Vagina (tissue), 2 donors: Measurements from ENCODE around the gene AP2B1. TPM values are rescaled to one million over a fixed set of nuclear protein-coding genes. Genes with fewer than 3 reads are reported as not detected.

Source experiments
- DNase-seq, 2 donors: peaks; one replicate each; pipeline ENCODE4 v3.0.0-alpha.2; 2017; ENCODE audit errors: extremely low spot score in 2 of 2
- H3K27ac ChIP-seq: fragments of 200-600 bp; sonication (generic); one replicate; pipeline ENCODE4 v1.5.1; 2019
- H3K27me3 ChIP-seq: fragments of 200-600 bp; sonication (generic); one replicate; pipeline ENCODE4 v1.5.1; 2019
- H3K36me3 ChIP-seq, 2 donors: fragments of 200-600 bp; sonication (generic); one replicate each; pipeline ENCODE4 v1.5.1; 2017 to 2019
- H3K4me1 ChIP-seq: fragments of 200-600 bp; sonication (generic); one replicate; pipeline ENCODE4 v1.5.1; 2019
- H3K4me3 ChIP-seq, 2 donors: fragments of 200-600 bp; sonication (generic); 1 replicate in 1 of 2; 2 replicates in 1 of 2; pipeline ENCODE4 v1.5.1; 2016 to 2019
- H3K9me3 ChIP-seq: fragments of 200-600 bp; sonication (generic); one replicate; pipeline ENCODE4 v1.5.1; 2019
- POLR2A ChIP-seq, 2 donors: fragments of 450-650 bp; IDR thresholded peaks; one replicate each; pipeline ENCODE4 v1.6.1; 2017; ENCODE audit warnings: antibody characterized with exemption in 2 of 2, mild to moderate bottlenecking in 2 of 2, moderate library complexity in 2 of 2
- POLR2AphosphoS5 ChIP-seq, 2 donors: sonication (generic); formaldehyde crosslinking; IDR thresholded peaks; one replicate each; pipeline ENCODE4 v1.9.0; 2017; ENCODE audit warnings: antibody characterized with exemption in 2 of 2, mild to moderate bottlenecking in 2 of 2, low read depth in 1 of 2; ENCODE audit not compliant: insufficient read depth in 1 of 2
- intact Hi-C: fragments of 100-400 bp; cut with DNase I; formaldehyde crosslinking; loops from one replicate; pipeline ENCODE4 v1.15.1; 2023
- total RNA-seq: library from RNA; depleted of rRNA; stranded (reverse); fragments of >200 nt; gene quantifications from one replicate; pipeline ENCODE4 v1.2.3, GENCODE V29; 2016
- TF ChIP-seq, protein P1 (sequence below), 3 experiments: fragments of 450-650 bp in 2 of 3; fragments of 200-600 bp in 1 of 3; sonication (generic) in 1 of 3; IDR thresholded peaks; one replicate each; pipeline ENCODE4 v1.5.1; 2017 to 2019; ENCODE audit warnings: antibody characterized with exemption in 3 of 3, mild to moderate bottlenecking in 2 of 3, moderate library complexity in 2 of 3

The AP2B1 gene
- total RNA-seq, 1 donor from 2014 or later, result 62.1 TPM

DNA sequence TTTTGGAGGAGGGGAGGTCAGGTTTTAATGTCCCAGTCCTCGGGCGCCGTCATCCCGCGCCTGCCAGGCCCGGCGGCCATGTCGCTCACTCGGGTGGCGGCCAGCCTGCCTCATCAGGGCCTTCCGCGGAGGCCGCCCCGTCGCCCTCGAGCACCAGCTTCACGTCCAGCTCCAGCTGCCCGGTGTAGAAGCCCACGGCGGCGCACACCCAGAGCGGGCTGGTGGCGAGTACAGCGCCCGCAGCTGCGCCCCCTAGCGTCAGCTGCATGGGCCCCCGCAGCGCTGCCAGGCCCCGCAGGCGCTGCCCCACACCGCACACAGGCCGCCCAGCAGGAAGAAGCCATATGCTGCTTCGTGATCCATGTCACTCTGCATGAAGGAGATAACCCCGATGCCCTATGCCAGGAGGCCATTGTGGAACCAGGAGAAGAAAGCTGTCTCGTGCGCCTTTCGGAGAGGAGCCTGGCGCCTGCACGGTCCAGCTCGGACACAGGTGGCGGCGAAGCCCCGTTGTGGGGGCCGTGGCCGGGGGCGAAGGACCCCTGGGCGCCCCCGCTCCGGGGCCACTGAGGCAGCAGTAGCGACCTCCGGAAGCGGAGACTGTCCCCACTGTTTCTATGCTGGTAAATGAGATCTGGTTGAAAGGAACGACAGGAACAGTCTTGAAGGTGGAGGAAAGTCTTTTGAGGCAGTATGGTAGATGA lies 9.6 kb downstream of the AP2B1 start:
- DNase-seq, result no peak
- H3K36me3 ChIP-seq, result peaks cover 0 to 57% of the 10 kb centered on the region in 2 donors
- TF ChIP-seq POLR2A (IDR thresholded peaks at IDR 0.05) (no peak), POLR2AphosphoS5 (IDR thresholded peaks at IDR 0.05; ENCODE audit: insufficient read depth in 1 of 2, low read depth in 1 of 2) (no peak)
- TF ChIP-seq, protein P1, sequence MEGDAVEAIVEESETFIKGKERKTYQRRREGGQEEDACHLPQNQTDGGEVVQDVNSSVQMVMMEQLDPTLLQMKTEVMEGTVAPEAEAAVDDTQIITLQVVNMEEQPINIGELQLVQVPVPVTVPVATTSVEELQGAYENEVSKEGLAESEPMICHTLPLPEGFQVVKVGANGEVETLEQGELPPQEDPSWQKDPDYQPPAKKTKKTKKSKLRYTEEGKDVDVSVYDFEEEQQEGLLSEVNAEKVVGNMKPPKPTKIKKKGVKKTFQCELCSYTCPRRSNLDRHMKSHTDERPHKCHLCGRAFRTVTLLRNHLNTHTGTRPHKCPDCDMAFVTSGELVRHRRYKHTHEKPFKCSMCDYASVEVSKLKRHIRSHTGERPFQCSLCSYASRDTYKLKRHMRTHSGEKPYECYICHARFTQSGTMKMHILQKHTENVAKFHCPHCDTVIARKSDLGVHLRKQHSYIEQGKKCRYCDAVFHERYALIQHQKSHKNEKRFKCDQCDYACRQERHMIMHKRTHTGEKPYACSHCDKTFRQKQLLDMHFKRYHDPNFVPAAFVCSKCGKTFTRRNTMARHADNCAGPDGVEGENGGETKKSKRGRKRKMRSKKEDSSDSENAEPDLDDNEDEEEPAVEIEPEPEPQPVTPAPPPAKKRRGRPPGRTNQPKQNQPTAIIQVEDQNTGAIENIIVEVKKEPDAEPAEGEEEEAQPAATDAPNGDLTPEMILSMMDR (IDR thresholded peaks at IDR 0.05), result no peak
- H3K27me3 ChIP-seq, result no peaks in the 10 kb centered on the region
- no peaks in the 10 kb centered on the region for H3K4me1 ChIP-seq
- no peaks in the 10 kb centered on the region for H3K9me3 ChIP-seq
- intact Hi-C loops, result no loop called here
- no peak overlapping the region for H3K27ac ChIP-seq
- H3K4me3 ChIP-seq, result no peak overlapping the region

GRCh38 chr17:35597604-35598003 lies 10.5 kb downstream of the AP2B1 start:
- intact Hi-C loops, result no loop called here
- Histone ChIP-seq H3K27me3 (no peaks in the 10 kb centered on the region), H3K4me3 (no peak overlapping the region), H3K27ac (no peak overlapping the region), H3K36me3 (peaks cover 0 to 64% of the 10 kb centered on the region in 2 donors), H3K9me3 (no peaks in the 10 kb centered on the region), H3K4me1 (no peaks in the 10 kb centered on the region)
- TF ChIP-seq POLR2A (IDR thresholded peaks at IDR 0.05) (no peak), POLR2AphosphoS5 (IDR thresholded peaks at IDR 0.05; ENCODE audit: insufficient read depth in 1 of 2, low read depth in 1 of 2) (no peak)
- TF ChIP-seq, protein P1 (IDR thresholded peaks at IDR 0.05), result no peak
- no peak for DNase-seq

DNA sequence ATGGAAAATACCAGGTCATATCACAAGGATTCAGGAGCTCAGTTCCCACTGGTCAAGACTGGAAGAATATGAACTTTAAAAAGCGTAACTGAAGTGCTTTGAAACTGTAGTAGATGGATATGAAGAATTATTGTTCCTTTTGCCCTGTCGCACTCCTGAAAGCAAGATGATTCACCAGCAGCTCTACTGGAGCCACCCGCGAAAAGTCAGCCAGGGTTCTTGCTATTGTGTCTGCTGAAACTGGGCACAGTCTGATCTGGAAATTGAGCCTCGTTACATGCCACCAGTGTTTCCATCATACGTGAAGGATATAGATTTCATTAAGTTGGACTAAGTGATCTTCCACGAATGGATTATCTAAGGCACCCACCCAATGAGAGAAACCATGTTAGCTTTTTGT lies 16.6 kb downstream of the AP2B1 start:
- intact Hi-C loops, result no loop called here

GRCh38 chr17:35605678-35606077 lies 18.6 kb downstream of the AP2B1 start:
- no peak for DNase-seq
- peaks cover 0 to 55% of the 10 kb centered on the region in 2 donors for H3K36me3 ChIP-seq
- H3K9me3 ChIP-seq, result no peaks in the 10 kb centered on the region
- no peaks in the 10 kb centered on the region for H3K27me3 ChIP-seq
- H3K4me1 ChIP-seq, result peaks cover 3% of the 10 kb centered on the region
- TF ChIP-seq, protein P1 (IDR thresholded peaks at IDR 0.05), result no peak
- TF ChIP-seq POLR2AphosphoS5 (IDR thresholded peaks at IDR 0.05; ENCODE audit: insufficient read depth in 1 of 2, low read depth in 1 of 2) (no peak), POLR2A (IDR thresholded peaks at IDR 0.05) (no peak)
- H3K27ac ChIP-seq, result no peak overlapping the region
- intact Hi-C loops, result no loop called here
- H3K4me3 ChIP-seq, result no peak overlapping the region

More for the DNA sequence above, 16.6 kb downstream of the AP2B1 start:
- TF ChIP-seq POLR2AphosphoS5 (IDR thresholded peaks at IDR 0.05; ENCODE audit: insufficient read depth in 1 of 2, low read depth in 1 of 2), result no peak
- no peak for TF ChIP-seq POLR2A (IDR thresholded peaks at IDR 0.05)
- TF ChIP-seq, protein P1 (IDR thresholded peaks at IDR 0.05), result no peak
- peaks cover 3% of the 10 kb centered on the region for H3K4me1 ChIP-seq
- H3K27ac ChIP-seq, result no peak overlapping the region
- no peaks in the 10 kb centered on the region for H3K9me3 ChIP-seq
- H3K36me3 ChIP-seq, result peaks cover 0 to 54% of the 10 kb centered on the region in 2 donors
- no peak for DNase-seq
- H3K27me3 ChIP-seq, result no peaks in the 10 kb centered on the region
- H3K4me3 ChIP-seq, result no peak overlapping the region

GRCh38 chr17:35607239-35607847 lies 20.2 kb downstream of the AP2B1 start:
- intact Hi-C loops, result no loop called here
- Histone ChIP-seq H3K9me3 (no peaks in the 10 kb centered on the region), H3K4me1 (peaks cover 3% of the 10 kb centered on the region), H3K4me3 (no peak overlapping the region), H3K36me3 (peaks cover 0 to 53% of the 10 kb centered on the region in 2 donors), H3K27ac (no peak overlapping the region), H3K27me3 (no peaks in the 10 kb centered on the region)
- TF ChIP-seq POLR2A (IDR thresholded peaks at IDR 0.05) (no peak), POLR2AphosphoS5 (IDR thresholded peaks at IDR 0.05; ENCODE audit: insufficient read depth in 1 of 2, low read depth in 1 of 2) (no peak)
- TF ChIP-seq, protein P1 (IDR thresholded peaks at IDR 0.05), result no peak
- no peak for DNase-seq
